ENCODE data around the gene CDC45.

CDC45 gene

DNA sequence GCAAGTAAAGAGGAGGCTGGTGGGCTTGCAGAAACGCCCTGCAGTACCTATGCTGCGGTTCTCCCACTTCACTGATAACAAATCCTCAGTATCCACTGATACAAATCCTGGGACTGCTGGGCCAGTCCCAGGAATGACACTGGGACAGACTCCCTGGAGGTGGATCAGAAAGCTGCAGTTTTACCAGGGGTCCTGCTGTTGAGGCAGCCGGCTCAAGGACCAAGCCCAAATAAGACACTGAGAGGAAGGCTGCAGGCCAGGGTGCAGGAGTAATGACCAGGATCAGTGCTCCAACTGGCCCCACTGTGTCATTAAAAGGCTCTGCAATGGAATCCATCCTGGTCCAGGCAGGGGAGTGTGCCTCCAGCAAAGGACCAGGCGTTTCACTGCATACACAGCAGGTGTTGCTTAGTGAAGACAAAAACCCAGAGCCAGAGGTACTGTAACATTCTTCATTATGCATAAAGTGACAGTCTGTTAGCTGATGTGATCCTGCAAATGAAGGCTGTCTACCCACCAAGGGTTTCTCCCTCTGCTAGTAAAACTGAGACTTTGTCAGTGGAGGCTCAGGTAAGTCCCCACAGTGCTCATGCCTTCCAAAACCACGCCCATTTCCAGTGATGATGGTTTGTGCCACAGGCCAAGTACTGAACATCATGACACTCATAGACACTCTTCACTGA, 30.8 kb upstream of the CDC45 start:
- no peak for DNase-seq (ENCODE audit: low spot score)

DNA sequence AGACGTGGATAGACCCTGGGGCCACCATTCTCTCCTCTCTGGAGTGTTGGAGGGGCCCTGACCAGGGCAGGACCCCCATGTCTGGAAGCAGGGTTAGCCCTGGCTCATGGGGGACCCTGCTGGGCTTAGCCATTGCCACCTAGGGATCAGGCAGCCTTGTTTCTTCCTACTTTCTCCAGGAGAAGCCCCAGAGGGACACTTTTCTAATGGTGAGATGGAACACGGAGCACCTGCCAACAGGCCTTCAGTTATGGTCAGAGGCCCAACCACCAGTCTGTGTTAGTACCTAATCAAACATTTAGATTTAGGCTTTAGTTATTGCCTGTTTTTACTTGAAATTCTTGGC, 30.3 kb upstream of the CDC45 start:
- DNase-seq (ENCODE audit: low spot score), result no peak

DNA sequence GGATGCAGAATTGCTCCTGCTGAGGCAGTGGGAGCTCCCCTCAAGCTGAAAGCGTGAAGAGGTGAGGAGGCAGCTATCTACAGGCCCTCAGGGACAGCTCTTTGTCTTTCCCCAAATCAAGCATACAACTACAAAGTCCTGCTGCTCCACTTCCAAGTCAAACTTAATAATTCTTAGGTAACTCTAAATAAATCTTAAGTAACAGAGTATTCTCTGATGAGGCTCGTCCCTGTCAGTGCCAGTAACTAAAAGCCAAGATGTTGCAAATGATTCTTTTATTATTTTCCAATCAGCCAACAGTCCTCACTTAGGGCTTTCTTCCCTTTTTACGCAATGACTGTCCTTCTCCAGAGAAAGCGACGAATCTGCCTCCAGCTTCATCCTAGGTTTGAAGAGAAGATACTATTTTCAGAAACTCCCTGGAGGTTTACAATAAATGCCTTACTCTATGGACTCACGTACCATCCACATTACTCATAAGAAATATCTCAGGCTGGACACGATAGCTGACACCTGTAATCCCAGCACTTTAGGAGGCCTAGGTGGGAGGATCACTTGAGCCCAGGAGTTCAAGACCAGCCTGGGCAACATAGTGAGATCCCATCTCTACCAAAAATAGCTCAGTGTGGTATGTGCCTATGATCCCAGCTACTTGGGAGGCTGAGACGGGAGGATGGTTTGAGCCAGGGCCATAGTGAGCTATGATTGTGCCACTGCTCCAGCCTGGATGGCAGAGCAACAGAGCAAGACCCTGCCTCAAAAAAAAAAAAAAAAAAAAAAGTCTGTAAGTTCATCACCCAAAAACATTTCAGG, 29.2 kb upstream of the CDC45 start:
- no peak for DNase-seq (ENCODE audit: low spot score)

DNA sequence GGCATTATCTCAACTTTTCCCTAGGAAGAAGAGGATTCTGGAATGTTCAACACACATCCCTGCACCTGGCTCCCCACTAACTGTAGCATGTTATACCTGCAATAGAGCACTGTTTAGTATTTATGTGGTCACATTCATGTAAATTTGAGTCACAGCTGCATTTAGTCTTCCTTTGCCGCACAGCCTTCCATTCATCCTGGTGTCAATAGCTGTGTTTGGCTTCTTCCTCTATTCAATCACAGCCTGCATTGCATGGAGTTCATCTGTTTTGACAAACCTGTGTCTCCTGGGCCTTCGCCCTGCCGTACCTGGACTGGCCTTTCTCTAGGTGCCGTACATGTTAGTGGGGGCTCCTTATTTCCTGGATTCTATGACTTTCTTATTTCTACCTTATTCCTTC, 28.1 kb upstream of the CDC45 start:
- no peak for DNase-seq (ENCODE audit: low spot score)

DNA sequence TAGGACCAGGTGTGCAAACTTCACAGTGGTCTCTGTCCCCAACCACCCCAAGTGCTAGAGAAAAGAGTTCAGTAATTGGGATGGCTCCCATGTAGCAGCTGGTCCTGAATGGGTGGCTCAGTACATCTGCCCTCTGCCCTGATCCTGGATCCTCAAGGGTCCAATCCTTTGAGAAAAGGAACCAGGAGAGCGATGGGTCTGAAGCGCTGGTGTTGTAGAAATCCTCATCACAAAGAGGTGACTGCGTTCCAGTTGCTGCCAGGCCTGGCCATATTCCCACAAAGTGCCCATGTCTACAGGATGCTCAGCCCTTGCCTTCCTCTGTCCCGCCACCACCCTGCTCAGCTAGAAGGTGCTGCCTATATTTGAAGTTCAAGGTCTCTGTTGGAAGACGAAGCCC, 26.0 kb upstream of the CDC45 start:
- no peak for DNase-seq (ENCODE audit: low spot score)

DNA sequence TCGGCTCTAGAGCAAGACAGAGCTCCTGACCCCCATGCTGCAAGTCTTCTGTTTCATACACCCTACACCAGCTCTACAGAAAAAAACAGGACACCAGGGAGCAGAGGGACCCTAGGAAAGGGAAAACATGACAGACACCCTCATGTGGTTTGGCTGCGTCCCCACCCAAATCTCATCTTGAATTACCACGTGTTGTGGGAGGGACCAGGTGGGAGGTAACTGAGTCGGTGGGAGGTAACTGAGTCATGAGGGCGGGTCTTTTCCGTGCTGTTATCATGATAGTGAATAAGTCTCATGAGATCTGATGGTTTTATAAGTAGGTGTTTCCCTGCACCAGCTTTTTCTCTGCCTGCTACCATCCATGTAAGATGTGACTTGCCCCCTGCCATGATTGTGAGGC, 25.6 kb upstream of the CDC45 start:
- no peak for DNase-seq (ENCODE audit: low spot score)

DNA sequence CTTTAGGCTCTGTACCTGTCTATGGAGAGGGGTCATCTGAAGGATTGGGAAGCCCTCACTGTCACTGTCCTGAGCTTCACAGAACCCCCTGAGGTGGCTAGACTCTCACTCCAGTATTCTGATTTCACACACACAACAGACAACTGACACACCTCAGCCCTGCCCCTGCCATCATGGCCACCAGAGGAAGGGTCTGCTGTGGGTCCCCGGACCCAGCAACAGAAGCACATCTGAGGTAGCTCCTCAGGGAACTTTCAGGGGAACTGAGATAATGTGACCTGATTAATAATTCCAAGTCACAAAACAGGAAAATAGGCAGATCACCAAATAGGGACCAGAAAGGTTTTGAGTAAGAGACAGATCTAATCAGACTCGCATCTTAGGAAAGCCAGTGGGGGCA, 24.7 kb upstream of the CDC45 start:
- no peak for DNase-seq (ENCODE audit: low spot score)

DNA sequence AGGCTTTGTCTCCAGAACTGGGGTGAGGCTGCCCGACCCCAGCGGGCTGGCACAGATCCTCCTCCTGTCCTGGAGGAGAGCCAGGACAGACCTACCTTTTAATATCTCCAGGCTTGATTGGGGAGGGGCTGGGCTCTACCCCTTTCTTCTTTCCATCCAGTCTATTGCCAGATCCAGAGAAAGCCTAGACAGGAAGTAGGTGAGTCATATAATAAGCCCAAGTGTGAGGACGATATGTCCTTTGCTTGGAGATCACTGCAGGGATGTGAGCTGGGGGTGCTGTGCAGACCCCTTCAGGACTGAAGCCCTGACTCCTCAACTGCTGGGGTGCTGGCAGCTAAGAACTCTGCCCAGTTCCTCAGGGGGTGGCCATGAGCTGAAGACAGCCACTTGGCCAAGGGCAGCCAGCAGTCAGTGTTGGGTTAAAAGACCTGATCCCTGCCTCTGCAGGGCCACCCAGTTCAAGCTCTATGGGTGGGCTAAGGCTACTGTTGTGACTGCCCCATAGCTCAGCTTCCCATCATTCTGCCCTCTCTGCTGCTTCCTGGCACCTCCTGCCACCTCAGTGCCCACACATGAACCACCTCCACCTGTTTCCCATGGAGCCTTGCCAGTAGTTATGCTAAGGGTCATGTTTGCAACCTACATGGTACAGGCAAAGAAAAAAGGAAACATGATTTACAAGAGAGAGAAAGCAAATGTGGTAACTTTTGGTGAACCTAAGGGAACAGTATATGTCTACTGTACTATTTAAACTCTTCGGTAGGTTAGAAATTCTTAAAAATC, 23.9 kb upstream of the CDC45 start:
- DNase-seq (ENCODE audit: low spot score), result no peak

DNA sequence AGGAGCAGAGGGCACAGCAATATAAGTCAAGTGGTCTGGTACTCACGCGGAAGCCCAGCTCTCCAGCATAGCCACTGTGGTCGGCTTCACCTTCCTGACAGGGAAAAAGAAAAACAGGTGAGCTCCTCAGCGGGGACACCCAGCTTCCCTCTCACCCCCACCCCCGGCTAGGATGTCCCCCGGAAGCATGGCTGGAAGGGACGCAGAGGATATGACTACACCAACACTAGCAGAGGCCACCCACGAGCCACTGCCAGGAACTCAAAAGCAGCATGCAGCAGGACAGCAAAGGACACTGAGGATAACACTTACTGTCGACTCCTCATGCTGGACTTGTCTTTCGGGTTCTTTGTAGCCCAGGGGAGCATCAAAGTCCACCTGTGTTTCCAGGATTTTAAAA, 23.2 kb upstream of the CDC45 start:
- no peak for DNase-seq (ENCODE audit: low spot score)

DNA sequence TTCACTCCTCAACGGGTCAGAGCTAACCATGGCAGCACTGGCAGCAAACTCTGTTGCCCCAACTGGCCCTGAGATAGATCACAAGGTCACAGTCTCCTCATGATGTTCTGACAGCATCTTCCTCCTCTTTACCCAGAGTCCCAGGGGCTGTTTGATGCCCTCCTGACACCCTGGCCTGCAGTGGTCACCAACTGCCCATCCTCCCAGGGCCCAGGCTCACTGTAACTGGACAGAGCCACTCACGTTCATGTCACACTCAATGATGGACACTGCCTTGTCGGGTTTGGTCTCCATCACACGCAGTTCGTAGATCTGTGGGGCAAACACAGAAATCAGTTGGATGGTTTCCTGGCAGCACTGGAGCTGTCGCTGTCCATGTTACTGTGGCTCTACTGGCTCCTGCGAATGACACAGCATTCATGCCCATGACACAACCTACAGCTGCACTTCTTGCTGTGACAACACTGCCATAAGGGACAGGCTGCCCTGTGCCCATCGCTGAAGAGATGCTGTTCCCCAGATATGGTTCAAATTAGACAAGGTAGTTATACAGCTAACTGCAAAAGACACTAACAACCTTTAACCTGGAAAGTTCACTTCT, 21.8 kb upstream of the CDC45 start:
- no peak for DNase-seq (ENCODE audit: low spot score)

DNA sequence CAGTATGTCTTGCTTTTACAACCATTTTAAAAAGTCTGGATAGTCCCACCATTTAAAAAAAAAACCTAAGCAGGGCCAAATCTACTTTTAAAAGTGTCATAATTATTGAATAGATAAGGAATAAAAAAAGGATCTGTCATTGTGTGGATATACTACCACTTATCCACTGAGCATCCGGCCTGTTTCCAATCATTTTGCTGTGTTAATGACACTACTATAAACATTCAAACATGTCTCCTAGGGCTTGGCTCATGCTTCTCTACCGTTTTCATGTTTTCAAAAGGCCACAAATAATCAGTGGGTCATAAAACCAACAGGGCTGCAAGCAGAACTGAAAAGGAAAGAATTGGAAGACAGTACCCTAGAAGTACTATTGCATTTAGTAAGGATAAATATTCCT, 19.7 kb upstream of the CDC45 start:
- DNase-seq (ENCODE audit: low spot score), result no peak

DNA sequence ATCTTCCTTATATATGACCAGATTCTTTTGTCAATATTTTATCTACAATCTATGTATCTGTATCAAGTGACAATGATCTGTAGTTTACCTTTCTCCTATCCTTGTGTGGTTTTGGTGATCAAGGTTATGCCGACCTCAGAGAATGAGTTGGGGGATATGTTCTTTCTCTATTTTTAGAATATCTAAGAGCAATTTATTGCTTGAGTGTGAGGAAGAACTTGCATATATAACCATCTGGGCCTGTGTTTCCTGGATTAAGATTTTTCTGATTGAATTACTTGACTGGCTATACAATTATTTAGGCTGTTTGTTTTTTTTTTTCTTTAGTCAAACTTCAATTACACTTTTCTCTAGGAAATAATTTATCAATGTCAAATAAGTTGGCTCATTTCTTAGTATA, 18.2 kb upstream of the CDC45 start:
- no peak for DNase-seq (ENCODE audit: low spot score)

DNA sequence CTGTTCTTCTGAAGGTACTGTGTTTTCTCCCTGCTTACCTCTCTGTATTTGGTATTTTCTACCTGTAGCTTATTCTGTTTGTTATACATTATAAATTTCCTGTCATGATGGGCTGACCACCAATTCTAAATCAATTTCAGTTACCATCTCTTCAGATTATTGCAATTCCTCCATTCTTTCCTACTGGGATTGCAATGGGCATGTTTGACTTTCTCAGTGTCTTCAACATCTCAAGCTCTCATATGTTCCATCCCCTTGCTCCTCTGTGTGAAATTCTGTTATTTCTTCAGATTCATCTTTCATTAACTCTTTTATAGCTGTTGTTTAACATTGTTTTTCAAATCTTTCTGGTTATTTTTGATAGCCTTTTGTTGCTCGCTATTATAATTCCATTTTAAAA, 16.7 kb upstream of the CDC45 start:
- no peak for DNase-seq (ENCODE audit: low spot score)

DNA sequence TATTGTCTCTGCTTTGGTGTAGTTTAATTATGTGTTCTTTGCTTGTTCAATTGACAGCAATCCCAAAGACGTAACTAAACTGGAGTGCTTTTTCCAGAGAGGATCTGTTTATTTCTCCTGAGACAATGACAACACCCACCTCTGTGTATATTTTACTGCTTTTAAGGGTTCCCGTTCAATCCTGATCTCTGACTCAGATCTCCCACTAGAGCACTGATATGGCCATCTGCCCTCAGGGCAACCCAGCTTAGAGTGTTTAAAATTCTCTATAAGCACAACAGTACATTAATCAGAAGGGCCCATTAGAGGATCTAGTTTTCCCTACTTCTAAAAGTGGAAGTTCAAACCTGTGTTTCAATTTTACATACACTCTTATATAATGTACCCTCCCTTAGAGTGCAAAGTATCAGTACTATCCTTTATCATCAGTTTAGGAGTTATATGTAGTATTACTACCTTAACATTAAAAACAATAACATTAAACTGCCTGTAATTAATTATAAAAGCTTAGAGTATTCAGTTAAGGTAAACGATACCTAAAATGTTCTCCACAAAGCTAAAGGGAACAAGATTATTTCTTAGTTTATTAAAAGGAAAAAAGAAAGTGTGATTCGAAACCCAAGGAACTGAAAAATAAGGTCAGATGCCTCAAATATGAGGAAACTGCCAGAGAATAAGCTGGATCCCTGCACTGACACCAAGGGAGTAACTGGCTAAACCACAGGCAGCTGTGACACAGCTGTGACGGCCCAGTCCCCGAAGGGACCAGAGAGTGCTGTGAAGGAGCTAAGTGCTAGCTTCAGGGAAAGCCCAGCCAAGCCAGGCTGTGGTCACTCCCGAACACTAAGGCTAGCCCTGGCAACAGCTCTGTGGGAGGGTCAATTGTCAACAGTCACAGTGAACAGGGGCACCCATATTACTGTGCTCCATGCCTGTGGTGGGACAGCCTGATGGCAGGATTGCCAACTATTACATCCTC, 15.9 kb upstream of the CDC45 start:
- DNase-seq (ENCODE audit: low spot score), result no peak

DNA sequence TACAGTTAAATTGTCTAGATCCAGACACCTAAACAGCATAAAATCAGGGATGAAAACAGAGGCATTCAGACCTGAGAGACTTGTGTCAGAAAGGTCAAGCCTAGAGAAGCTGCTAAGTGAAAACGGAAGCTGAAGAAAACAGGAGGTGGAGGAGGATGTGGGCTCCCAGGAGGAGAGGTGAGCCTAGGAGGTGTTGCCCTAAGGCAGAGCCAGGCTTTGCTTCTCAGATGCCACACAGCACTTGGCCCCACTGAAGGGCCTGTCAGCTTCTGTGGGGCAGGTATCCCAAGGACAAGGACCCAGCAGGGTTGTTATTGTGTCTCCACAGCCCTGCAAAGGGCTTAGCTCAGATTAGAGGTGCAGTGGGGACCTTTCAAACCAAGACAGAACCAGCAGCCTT, 15.2 kb upstream of the CDC45 start:
- DNase-seq (ENCODE audit: low spot score), result no peak

DNA sequence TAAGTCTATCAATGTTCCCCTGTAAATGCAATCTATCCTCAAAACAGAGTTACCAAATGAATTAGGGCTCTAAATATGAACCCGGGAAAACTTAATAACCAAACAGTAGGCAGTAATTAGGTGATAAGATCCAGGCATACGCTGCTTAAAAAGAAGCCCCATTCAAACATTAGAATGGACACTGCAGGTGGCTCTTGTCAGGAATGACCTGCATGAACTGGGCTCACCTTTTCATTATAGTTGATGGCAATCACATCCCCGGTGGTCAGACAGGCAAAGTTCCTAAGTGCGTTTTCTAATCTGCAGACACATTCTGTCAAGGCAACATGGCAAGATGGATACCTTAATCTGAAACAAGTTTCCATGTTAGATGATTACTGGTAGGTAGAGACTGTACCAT, 14.7 kb upstream of the CDC45 start:
- no peak for DNase-seq (ENCODE audit: low spot score)

DNA sequence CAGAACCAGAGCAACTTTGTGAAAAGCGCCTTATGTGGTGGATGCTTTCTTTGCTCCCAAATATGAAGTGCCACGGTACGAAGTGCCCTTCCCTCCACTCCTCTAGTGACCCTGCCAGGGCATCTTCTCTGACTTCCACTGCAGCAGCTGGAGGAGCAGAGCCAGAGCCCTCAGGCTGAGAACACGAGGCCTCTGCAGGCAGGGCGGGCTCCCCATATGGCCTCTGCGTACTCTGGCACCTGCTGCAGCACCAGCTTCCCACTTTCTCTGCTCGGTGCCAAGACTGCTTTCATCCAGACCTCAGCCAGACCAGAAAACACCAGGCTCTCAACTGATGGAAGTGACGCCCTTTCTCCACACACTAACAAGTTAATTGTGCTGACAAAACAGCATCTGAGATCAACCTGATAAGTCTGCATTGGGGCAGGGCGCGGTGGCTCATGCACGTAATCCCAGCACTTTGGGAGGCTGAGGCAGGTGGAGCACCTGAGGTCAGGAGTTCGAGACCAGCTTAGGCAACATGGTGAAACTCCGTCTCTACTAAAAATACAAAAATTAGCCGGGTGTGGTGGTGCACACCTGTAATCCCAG, 13.5 kb upstream of the CDC45 start:
- DNase-seq (ENCODE audit: low spot score), result no peak

DNA sequence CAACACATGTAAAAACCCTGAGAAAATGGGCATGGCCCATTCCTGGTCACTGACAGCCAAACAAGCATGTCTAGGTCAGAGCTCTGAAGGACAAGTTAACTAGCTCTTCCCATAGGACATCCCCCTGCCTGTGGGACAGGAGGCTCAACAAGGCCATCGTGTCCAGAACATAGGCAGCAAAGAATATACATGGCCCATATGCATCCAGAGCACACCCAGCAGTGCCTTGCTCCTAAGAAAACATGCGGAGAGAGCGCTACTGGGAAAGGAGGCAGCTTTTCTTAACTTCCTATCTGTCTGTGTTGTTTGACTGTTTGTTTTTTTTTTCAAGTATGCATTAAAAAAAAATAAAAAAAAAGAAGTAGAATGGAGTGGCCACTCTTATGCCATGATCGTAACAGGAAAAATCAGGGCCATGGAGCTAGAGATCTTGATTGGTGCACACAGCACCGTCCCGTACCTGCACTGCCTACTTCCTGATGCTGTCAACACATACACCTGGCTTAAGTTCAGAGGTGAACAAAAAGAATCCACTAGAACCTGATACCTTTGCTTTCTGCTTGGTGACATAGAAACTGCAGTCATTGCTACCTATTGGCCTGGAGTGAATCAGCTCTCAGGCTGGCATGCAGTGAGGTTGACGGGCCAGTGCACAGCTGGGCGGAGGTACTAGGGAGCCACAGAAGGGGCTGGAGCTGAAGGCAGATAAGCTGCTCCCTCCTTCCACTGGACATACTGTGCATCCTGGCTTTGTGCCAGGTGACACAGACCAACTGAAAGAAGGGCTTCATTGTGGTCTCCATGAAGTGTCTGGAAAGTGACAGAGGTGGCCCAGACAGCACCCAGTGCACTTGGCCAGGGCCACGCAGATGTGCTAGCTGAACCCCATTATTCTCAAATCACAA, 12.6 kb upstream of the CDC45 start:
- DNase-seq (ENCODE audit: low spot score), result no peak

DNA sequence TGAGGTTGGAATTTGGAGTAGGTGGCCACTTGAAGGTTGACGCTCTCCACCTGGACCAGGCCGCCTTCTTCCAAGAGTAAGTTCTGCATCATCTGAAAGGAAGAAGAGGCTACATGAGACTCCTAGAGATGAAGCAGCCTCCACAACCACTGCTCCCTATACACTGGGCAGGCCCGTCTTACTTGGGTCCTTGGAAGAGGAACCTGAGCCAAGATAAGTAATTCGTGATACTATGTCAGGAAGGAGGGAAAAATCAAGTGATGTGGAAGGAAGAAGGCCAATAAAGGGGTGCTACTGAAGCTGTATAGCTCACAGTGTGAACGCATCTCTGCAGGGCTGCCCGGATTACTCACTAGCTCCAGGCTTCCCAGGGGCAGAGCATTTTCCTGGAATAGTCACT, 11.8 kb upstream of the CDC45 start:
- DNase-seq (ENCODE audit: low spot score), result no peak

DNA sequence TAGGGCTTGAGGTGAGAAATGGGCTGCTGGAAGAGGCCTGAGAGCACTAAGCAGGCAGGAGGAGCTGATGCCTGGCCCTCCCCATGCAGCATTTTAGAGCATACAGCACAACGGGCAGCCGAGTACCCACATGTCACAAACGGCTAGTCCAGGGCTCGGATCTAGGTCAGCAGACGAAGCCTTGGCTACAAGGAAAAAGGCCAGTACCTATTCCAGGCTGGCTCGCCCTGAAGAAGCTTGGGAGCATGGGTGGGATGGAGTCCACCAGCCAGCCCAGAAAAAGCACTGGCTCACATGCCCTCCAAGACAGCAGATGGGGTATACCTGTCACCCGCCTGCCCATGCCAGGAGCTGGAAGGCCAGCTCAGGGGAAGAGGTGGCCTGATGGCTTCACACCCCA, 10.3 kb upstream of the CDC45 start:
- DNase-seq (ENCODE audit: low spot score), result no peak
